ENCODE results near the gene KAT7. TPM values are rescaled to one million over a fixed set of nuclear protein-coding genes. Genes with fewer than 3 reads are reported as not detected.
A peak's percentile ranks its signal among the peaks of the same experiment; 100 is the strongest.

KAT7 gene
- total and polyA plus RNA-seq, 10 of the 15 experiments (the other 5 are each of a cell fraction or from before 2014, with no cell fraction given): 6.6 to 45.8 (median 26.3) TPM

- peak; percentile 82 for ATAC-seq
Measured at GRCh38 chr17:49779739-49780231, 8.7 kb upstream of the KAT7 start.

More at GRCh38 chr17:49779739-49780231, 8.7 kb upstream of the KAT7 start:
- ChIA-PET CTCF (interaction anchor here (0.9 to 7.8 kb wide), 9 partner anchors 16 to 214 kb away, joined by 3 to 67 read pairs (median 6); partner anchors contain the start of genes FAM117A and SLC35B1), POLR2A (interaction anchor here (1.2 kb wide), 1 partner anchor 72 kb away, joined by 4 read pairs; the partner anchor contains the start of gene SLC35B1), RAD21 (ENCODE audit: unreplicated experiment) (interaction anchor here (1.0 kb wide), 1 partner anchor 72 kb away, joined by 4 read pairs; the partner anchor contains the start of gene SLC35B1), SMC1A (ENCODE audit: uncharacterized antibody, unreplicated experiment) (interaction anchor here (0.7 to 4.7 kb wide), 7 partner anchors 16 to 210 kb away, joined by 3 to 38 read pairs (median 3); partner anchors contain the start of genes FAM117A and SLC35B1)
- Histone ChIP-seq H3K4me3 (no peak overlapping the region), H3K9ac (ENCODE audit: control insufficient read depth, insufficient read depth, low read length) (no peak overlapping the region), H3K79me2 (ENCODE audit: control insufficient read depth, insufficient read depth, low read length) (no peaks in the 10 kb centered on the region), H3K4me2 (ENCODE audit: control insufficient read depth, insufficient read depth) (no peak overlapping the region), H4K20me1 (ENCODE audit: control insufficient read depth, insufficient read depth) (no peaks in the 10 kb centered on the region), H3K4me1 (ENCODE audit: control insufficient read depth, insufficient read depth, low read length) (no peaks in the 10 kb centered on the region), H3K36me3 (ENCODE audit: control insufficient read depth in 2 of 2, insufficient read depth in 2 of 2, low read length in 1 of 2) (no peaks in the 10 kb centered on the region), H3K27ac (ENCODE audit: control insufficient read depth, insufficient read depth) (no peak overlapping the region), H3K27me3 (replicated peaks in 1 of 2; ENCODE audit: control insufficient read depth in 2 of 2, insufficient read depth in 2 of 2, low read length in 1 of 2) (no peaks in the 10 kb centered on the region; a peak in 1 of 4 replicates), H3K9me3 (replicated peaks; ENCODE audit: control insufficient read depth, insufficient read depth, low read length) (no peaks in the 10 kb centered on the region), H2AFZ (ENCODE audit: control insufficient read depth, low read depth, low read length) (no peak overlapping the region)
- FAIRE-seq (peak; percentile 73), DNase-seq (ENCODE audit: low read depth, low spot score) (no peak)
- in situ Hi-C loops (cut with MboI) (no loop called here), intact Hi-C loops (cut with micrococcal nuclease; ENCODE audit: unreplicated experiment) (loop anchor here (5.0 kb wide), 1 partner anchor 212 kb away; no protein-coding TSS in a partner anchor)
- BruUV-seq (replicated peaks): no TSS peak
- WGBS (ENCODE audit: insufficient coverage, insufficient replicate concordance, low lambda C conversion rate, missing lambda C conversion rate): 0% methylated on average over 2 of the region's 2 CpGs
- peak; percentile 86 for TF ChIP-seq RUNX3 (IDR thresholded peaks at IDR 0.05; ENCODE audit: low read length)
- TF ChIP-seq SMC3 (IDR thresholded peaks at IDR 0.05; ENCODE audit: borderline replicate concordance, low read length): peak; percentile 80
- TF ChIP-seq IKZF1 (conservative IDR thresholded peaks at IDR 0.05): 0 out of 2 replicates have a peak, but pooled peaks have one; percentile 28
- TF ChIP-seq RAD21 (IDR thresholded peaks at IDR 0.05; ENCODE audit: insufficient read depth, low read depth, low read length): peak; percentile 63; the same call in 1 of the 2 replicates
- no peak for TF ChIP-seq KAT2A (conservative IDR thresholded peaks at IDR 0.05; ENCODE audit: control insufficient read depth, low read depth, low read length)
- no peak for TF ChIP-seq LARP7 (IDR thresholded peaks at IDR 0.05)
- TF ChIP-seq, protein P1, sequence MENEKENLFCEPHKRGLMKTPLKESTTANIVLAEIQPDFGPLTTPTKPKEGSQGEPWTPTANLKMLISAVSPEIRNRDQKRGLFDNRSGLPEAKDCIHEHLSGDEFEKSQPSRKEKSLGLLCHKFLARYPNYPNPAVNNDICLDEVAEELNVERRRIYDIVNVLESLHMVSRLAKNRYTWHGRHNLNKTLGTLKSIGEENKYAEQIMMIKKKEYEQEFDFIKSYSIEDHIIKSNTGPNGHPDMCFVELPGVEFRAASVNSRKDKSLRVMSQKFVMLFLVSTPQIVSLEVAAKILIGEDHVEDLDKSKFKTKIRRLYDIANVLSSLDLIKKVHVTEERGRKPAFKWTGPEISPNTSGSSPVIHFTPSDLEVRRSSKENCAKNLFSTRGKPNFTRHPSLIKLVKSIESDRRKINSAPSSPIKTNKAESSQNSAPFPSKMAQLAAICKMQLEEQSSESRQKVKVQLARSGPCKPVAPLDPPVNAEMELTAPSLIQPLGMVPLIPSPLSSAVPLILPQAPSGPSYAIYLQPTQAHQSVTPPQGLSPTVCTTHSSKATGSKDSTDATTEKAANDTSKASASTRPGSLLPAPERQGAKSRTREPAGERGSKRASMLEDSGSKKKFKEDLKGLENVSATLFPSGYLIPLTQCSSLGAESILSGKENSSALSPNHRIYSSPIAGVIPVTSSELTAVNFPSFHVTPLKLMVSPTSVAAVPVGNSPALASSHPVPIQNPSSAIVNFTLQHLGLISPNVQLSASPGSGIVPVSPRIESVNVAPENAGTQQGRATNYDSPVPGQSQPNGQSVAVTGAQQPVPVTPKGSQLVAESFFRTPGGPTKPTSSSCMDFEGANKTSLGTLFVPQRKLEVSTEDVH (IDR thresholded peaks at IDR 0.05; ENCODE audit: low read depth, partially characterized antibody): no peak
- TF ChIP-seq CTCF (IDR thresholded peaks at IDR 0.05 in 2 of 3, conservative IDR thresholded peaks at IDR 0.05 in 1 of 3; ENCODE audit: control insufficient read depth in 2 of 3, extremely low read depth in 1 of 3, insufficient read depth in 1 of 3, low read depth in 3 of 3, low read length in 3 of 3): peak; percentile 53 to 71 (median 56); a peak in 5 of 6 replicates

All from GM12878 (cell line).